ENCODE data around the gene PCGF5. TPM values are rescaled to one million over a fixed set of nuclear protein-coding genes. Genes with fewer than 3 reads are reported as not detected.
A peak's percentile ranks its signal among the peaks of the same experiment; 100 is the strongest.

Gene PCGF5
- total RNA-seq, 4 donors from 2014 or later, result 45.4 to 68.1 (median 49.8) TPM

DNA sequence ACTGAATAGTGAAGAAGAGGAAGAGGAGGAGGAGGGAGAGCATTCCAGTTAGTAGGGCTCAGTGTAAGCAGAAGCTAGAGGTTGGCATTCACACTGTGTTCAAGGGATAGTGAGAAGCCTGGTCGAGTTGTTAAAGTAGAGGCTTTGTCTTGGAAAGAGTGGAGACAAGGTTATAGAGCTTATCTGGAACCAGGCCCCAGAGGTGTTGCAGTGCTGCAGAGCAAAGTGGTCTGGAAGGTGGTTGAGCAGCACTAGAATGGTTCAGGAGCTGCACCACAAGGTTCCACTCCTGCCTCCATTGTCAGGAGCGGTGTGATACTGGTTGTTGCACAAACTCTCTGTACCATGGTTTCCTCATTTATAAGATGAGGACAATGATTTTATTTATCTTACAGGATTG is 8.8 kb upstream of the PCGF5 start:
- Histone ChIP-seq H3K4me1 (peaks cover 0 to 6% (median 2%) of the 10 kb centered on the region in 4 donors), H3K27ac (no peak overlapping the region), H3K36me3 (no peaks in the 10 kb centered on the region), H3K27me3 (no peaks in the 10 kb centered on the region), H3K9me3 (no peaks in the 10 kb centered on the region), H3K4me3 (no peak overlapping the region)
- TF ChIP-seq CTCF (IDR thresholded peaks at IDR 0.05) (no peak), POLR2A (IDR thresholded peaks at IDR 0.05) (no peak)
- DNase-seq, result no peak

DNA sequence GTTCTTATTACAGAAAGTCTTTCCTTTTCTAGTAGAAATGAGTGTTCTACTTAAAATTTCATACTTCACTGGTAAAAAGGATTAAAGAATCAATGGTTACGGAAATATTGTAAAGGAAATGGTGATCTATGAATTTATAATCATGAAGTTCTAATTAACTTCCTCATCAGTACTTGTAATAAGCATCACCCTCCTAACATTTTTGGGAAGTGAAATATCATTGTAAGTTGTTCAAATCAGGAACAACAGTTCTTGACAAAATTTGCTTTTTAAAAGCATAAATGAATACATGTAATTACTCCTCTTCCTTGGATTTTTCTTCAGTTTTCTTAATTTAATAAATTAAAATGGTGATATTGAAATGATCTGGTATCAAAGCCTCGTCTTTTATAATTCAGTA is 5.6 kb upstream of the PCGF5 start:
- DNase-seq, result no peak

DNA sequence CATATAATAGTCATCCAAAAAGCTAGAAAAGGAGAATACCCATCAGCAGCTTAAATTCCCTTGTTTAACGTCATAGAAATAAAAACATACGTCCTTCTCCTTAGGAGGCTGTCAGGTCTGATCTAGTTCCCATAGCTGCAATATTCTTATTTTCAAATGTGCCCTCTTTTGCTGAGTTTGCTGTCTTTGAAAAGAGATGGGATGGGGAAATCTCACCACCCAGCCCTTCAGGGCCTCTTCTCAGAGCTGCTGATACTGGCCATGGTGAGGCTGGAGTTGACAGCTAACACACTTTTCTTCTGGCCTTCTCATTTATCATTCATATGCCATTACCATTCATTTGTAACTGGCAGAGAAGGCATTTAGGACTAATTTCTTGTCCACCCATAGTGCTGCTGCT is 5.1 kb upstream of the PCGF5 start:
- no peaks in the 10 kb centered on the region for H3K27me3 ChIP-seq

More for the DNA sequence above, 5.6 kb upstream of the PCGF5 start:
- no peak overlapping the region for H3K27ac ChIP-seq
- H3K4me1 ChIP-seq, result peaks cover 0 to 8% (median 3%) of the 10 kb centered on the region in 4 donors
- H3K4me3 ChIP-seq, result no peak overlapping the region
- TF ChIP-seq POLR2A (IDR thresholded peaks at IDR 0.05) (no peak), CTCF (IDR thresholded peaks at IDR 0.05) (no peak)
- H3K27me3 ChIP-seq, result no peaks in the 10 kb centered on the region
- H3K9me3 ChIP-seq, result no peaks in the 10 kb centered on the region
- no peaks in the 10 kb centered on the region for H3K36me3 ChIP-seq

GRCh38 chr10:91219371-91220193 is 881 bp upstream of the PCGF5 start:
- DNase-seq, result no peak
- peak overlapping the region; percentile 54 to 99 (median 94) for H3K27ac ChIP-seq
- H3K27me3 ChIP-seq, result no peaks in the 10 kb centered on the region
- no peaks in the 10 kb centered on the region for H3K9me3 ChIP-seq
- no peak for TF ChIP-seq CTCF (IDR thresholded peaks at IDR 0.05)
- no peak for TF ChIP-seq POLR2A (IDR thresholded peaks at IDR 0.05)
- no peaks in the 10 kb centered on the region for H3K36me3 ChIP-seq
- H3K4me3 ChIP-seq, result peak overlapping the region in 3 of 4 donors; percentile 11 to 99 (median 74)
- H3K4me1 ChIP-seq, result peaks cover 0 to 35% (median 4%) of the 10 kb centered on the region in 4 donors

More for the DNA sequence above, 5.1 kb upstream of the PCGF5 start:
- Histone ChIP-seq H3K9me3 (no peaks in the 10 kb centered on the region), H3K4me1 (peaks cover 0 to 8% (median 2%) of the 10 kb centered on the region in 4 donors), H3K27ac (no peak overlapping the region), H3K4me3 (no peak overlapping the region), H3K36me3 (no peaks in the 10 kb centered on the region)
- DNase-seq, result no peak
- TF ChIP-seq POLR2A (IDR thresholded peaks at IDR 0.05) (no peak), CTCF (IDR thresholded peaks at IDR 0.05) (no peak)

DNA sequence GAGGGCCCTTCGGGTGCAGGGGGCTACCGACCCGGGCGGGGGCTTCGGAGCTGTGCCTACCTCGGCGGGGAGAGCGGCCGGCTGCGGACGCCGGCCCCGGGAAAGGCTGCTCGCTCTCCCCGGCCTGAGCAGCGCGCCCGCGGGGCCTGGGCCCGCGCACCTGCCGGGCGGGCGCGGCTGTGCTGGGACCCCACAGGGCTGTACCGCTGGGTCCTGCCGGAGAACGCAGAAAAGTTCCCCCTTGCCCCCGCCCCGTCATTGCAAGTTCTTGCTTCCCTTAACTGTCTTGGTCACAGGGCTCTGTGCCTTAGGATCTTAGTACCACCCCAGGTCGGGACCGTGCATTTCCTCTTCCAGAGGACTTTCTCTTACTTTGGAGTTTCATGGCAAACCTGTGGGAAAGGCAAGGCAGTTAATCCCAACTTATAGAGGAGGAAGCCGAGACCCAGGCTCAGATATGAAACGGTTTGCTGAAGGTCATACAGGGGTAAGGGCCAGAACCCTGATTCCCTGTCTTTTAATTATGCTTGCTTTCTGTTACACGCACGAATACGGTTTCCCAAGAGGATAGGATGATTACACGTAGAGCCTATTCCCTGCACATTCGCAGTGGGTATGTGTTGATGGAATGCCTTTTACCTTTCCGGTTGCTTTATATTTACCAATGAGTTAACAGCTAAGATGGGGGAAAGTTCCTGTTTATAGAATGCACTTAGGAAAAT is 652 bp downstream of the PCGF5 start:
- H3K4me3 ChIP-seq, result peak overlapping the region; percentile 72 to 99 (median 78)
- peak in 1 of 3 donors; percentile 62 for DNase-seq
- no peaks in the 10 kb centered on the region for H3K9me3 ChIP-seq
- peak overlapping the region; percentile 84 to 99 (median 94) for H3K27ac ChIP-seq
- H3K36me3 ChIP-seq, result no peaks in the 10 kb centered on the region
- peaks cover 0 to 36% (median 4%) of the 10 kb centered on the region in 4 donors for H3K4me1 ChIP-seq
- no peak for TF ChIP-seq CTCF (IDR thresholded peaks at IDR 0.05)
- no peak for TF ChIP-seq POLR2A (IDR thresholded peaks at IDR 0.05)
- H3K27me3 ChIP-seq, result no peaks in the 10 kb centered on the region
